Measurements from ENCODE around the gene PSMA6. TPM values are rescaled to one million over a fixed set of nuclear protein-coding genes. Genes with fewer than 3 reads are reported as not detected.
A peak's percentile ranks its signal among the peaks of the same experiment; 100 is the strongest.

PSMA6 gene
- total RNA-seq, 4 donors from 2014 or later: 24.5 to 141 (median 81.2) TPM

GRCh38 chr14:35337269-35338255 lies 45.4 kb downstream of the PSMA6 start:
- peaks cover 61 to 97% (median 86%) of the 10 kb centered on the region in 4 donors for H3K4me1 ChIP-seq
- WGBS, 2 donors (ENCODE audit: low coverage in 1 of 2): 73 to 87% methylated on average over 3 to 10 of the region's 10 CpGs
- no peaks in the 10 kb centered on the region for H3K36me3 ChIP-seq
- no peak overlapping the region for H3K4me3 ChIP-seq
- peak overlapping the region; percentile 91 to 96 (median 94) for H3K27ac ChIP-seq
- no peaks in the 10 kb centered on the region for H3K9me3 ChIP-seq
- in situ Hi-C loops (cut with MboI; ENCODE audit: low pct_ligation_motif_present in 1 of 4, low pct_unique_long_range_greater_than_20kb in 1 of 4, low sequenced_read_pairs in 3 of 4): no loop called here
- TF ChIP-seq POLR2AphosphoS5 (IDR thresholded peaks at IDR 0.05): no peak
- no peak for TF ChIP-seq POLR2A (IDR thresholded peaks at IDR 0.05)
- TF ChIP-seq CTCF (IDR thresholded peaks at IDR 0.05): peak in 2 of 5 experiments; percentile 27 to 42
- no peaks in the 10 kb centered on the region for H3K27me3 ChIP-seq
- no peak for DNase-seq
- intact Hi-C loops (cut with DNase I; ENCODE audit: low total_unique reads): loop anchor here (5.0 kb wide), 1 partner anchor 45 kb away; the partner anchor contains the start of gene PSMA6

- no peak for DNase-seq
- Histone ChIP-seq H3K36me3 (no peaks in the 10 kb centered on the region), H3K27ac (peak overlapping the region; percentile 91 to 95 (median 92)), H3K27me3 (no peaks in the 10 kb centered on the region), H3K4me1 (peaks cover 60 to 97% (median 84%) of the 10 kb centered on the region in 4 donors), H3K4me3 (no peak overlapping the region), H3K9me3 (no peaks in the 10 kb centered on the region)
- TF ChIP-seq EP300 (IDR thresholded peaks at IDR 0.05; ENCODE audit: low read depth) (no peak), POLR2A (IDR thresholded peaks at IDR 0.05) (no peak), CTCF (IDR thresholded peaks at IDR 0.05) (no peak), POLR2AphosphoS5 (IDR thresholded peaks at IDR 0.05) (no peak)
- WGBS, 2 donors (ENCODE audit: low coverage in 1 of 2): 87 to 88% methylated on average over 6 to 14 of the region's 16 CpGs
- intact Hi-C loops (cut with DNase I; ENCODE audit: low total_unique reads) (loop anchor here (5.0 kb wide), 1 partner anchor 47 kb away; the partner anchor contains the start of gene PSMA6), in situ Hi-C loops (cut with MboI; ENCODE audit: low pct_ligation_motif_present in 1 of 4, low pct_unique_long_range_greater_than_20kb in 1 of 4, low sequenced_read_pairs in 3 of 4) (no loop called here)
Measured at GRCh38 chr14:35338731-35339405, 46.7 kb downstream of the PSMA6 start.

- Histone ChIP-seq H3K36me3 (no peaks in the 10 kb centered on the region), H3K27ac (peak overlapping the region; percentile 91 to 95 (median 92)), H3K4me1 (peaks cover 64 to 96% (median 79%) of the 10 kb centered on the region in 4 donors), H3K27me3 (no peaks in the 10 kb centered on the region), H3K9me3 (no peaks in the 10 kb centered on the region), H3K4me3 (no peak overlapping the region)
- intact Hi-C loops (cut with DNase I; ENCODE audit: low total_unique reads): loop anchor here (5.0 kb wide), 1 partner anchor 48 kb away; the partner anchor contains the start of gene PSMA6
- DNase-seq: no peak
- in situ Hi-C loops (cut with MboI; ENCODE audit: low pct_ligation_motif_present in 1 of 4, low pct_unique_long_range_greater_than_20kb in 1 of 4, low sequenced_read_pairs in 3 of 4): loop anchor here in 1 of 4 donors (5.0 kb wide), 1 partner anchor 57 kb away; no protein-coding TSS in a partner anchor
- TF ChIP-seq EP300 (IDR thresholded peaks at IDR 0.05; ENCODE audit: low read depth) (no peak), CTCF (IDR thresholded peaks at IDR 0.05) (no peak), POLR2AphosphoS5 (IDR thresholded peaks at IDR 0.05) (no peak), POLR2A (IDR thresholded peaks at IDR 0.05) (no peak)
- 59% methylated on average over 12 of the region's 12 CpGs; no CpG with 5 or more reads in 1 of the 2 donors for WGBS, 2 donors (ENCODE audit: low coverage in 1 of 2)
Measured at GRCh38 chr14:35339761-35340406, 47.7 kb downstream of the PSMA6 start.
